Left ventricle myocardium inferior (tissue), 1 donor: Measurements from ENCODE around the gene CEP78. TPM values are rescaled to one million over a fixed set of nuclear protein-coding genes. Genes with fewer than 3 reads are reported as not detected.

Experiments
- DNase-seq: peaks from one replicate; pipeline ENCODE4 v3.0.0-alpha.2; 2020
- H3K27ac ChIP-seq: fragments of 200-600 bp; replicated peaks from 2 replicates; pipeline ENCODE4 v1.8.0; 2021
- H3K27me3 ChIP-seq: fragments of 200-600 bp; 2 replicates; pipeline ENCODE4 v1.8.0; 2021; ENCODE audit warnings: low read depth
- H3K36me3 ChIP-seq: fragments of 200-600 bp; 2 replicates; pipeline ENCODE4 v1.8.0; 2021
- H3K4me1 ChIP-seq: fragments of 200-600 bp; 2 replicates; pipeline ENCODE4 v1.8.0; 2021
- H3K4me3 ChIP-seq: fragments of 200-600 bp; 2 replicates; pipeline ENCODE4 v1.8.0; 2021; ENCODE audit warnings: mild to moderate bottlenecking, moderate library complexity
- H3K9me3 ChIP-seq: fragments of 200-600 bp; replicated peaks from 2 replicates; pipeline ENCODE4 v1.8.0; 2021
- CTCF ChIP-seq: fragments of 200-600 bp; IDR thresholded peaks from 2 replicates; pipeline ENCODE4 v1.8.0; 2021; ENCODE audit warnings: antibody characterized with exemption, mild to moderate bottlenecking, borderline replicate concordance
- intact Hi-C: fragments of 100-400 bp; cut with micrococcal nuclease; formaldehyde crosslinking; loops from one replicate; pipeline ENCODE4 v1.11.0; 2022
- total RNA-seq: library from RNA; stranded (reverse); fragmentation: NEBNext Ultra II Directional; extraction: Animal tissue kit (Norgen Biotek cat#: 25700); gene quantifications from one replicate; pipeline ENCODE4 v1.2.1, GENCODE V29; 2021
- donor health status: DM: no; HTN: yes; CAD: no; lungs with severe emphysema.

Gene CEP78
- total RNA-seq, 1 donor from 2014 or later: 3.4 TPM

GRCh38 chr9:78311075-78311474, 75.2 kb downstream of the CEP78 start:
- H3K4me1 ChIP-seq: no peaks in the 10 kb centered on the region
- no peaks in the 10 kb centered on the region for H3K36me3 ChIP-seq
- H3K9me3 ChIP-seq: no peaks in the 10 kb centered on the region
- no peak overlapping the region for H3K4me3 ChIP-seq
- intact Hi-C loops: no loop called here
- H3K27me3 ChIP-seq: no peaks in the 10 kb centered on the region
- H3K27ac ChIP-seq: no peak overlapping the region
- no peak for DNase-seq
- TF ChIP-seq CTCF: no peak

DNA sequence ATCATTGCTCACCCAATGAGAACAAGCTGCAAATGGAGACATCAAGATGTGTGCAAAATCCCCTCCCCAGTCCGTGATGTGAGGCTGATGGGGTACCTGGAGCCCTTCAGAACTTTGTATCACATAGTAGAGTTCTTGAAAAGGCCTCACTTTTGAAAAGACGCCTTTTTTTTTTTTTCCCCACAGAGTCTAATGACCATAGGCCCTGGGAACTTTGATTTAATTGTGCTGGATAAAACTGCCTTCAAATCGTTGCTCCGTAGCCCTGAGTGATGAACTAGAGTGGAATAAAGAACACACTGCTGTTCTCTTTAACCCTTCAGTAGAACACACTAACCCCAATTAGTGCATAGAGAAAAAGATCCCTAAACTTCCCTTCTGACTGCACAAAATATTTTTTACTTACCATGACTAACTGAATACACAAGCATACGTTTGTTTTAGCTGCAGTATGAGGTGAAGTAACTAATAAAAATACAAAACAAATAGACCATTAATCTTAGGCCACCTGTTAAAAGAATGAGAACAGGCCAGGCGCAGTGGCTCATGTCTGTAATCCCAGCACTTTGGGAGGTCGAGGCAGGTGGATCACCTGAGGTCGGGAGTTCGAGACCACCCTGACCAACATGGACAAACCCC, 76.1 kb downstream of the CEP78 start:
- no peak for DNase-seq
- intact Hi-C loops: no loop called here
- Histone ChIP-seq H3K4me1 (no peaks in the 10 kb centered on the region), H3K36me3 (no peaks in the 10 kb centered on the region), H3K27me3 (no peaks in the 10 kb centered on the region), H3K4me3 (no peak overlapping the region), H3K27ac (no peak overlapping the region), H3K9me3 (no peaks in the 10 kb centered on the region)
- TF ChIP-seq CTCF: no peak

DNA sequence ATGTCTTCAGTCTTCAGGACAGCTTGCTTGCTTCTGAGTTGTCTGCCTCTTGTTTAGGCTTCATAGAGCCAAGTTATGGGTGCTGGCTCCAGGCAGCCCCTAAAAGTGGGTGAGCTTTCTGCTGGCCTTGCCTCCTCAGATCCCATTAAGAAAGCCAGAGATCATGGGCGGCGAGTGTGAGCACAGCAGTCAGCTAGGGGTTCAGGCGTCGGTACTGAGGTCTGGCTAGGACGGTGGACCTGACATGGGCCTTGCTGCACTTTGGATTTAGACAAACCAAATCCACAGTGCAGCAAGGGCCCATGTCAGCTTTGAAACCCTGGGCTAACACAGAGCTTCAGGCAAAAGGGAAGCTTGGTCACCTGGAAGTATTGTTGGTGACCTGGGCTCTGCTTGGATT, 78.7 kb downstream of the CEP78 start:
- no peak for TF ChIP-seq CTCF
- Histone ChIP-seq H3K36me3 (no peaks in the 10 kb centered on the region), H3K27me3 (no peaks in the 10 kb centered on the region), H3K27ac (no peak overlapping the region), H3K4me3 (no peak overlapping the region), H3K4me1 (no peaks in the 10 kb centered on the region), H3K9me3 (no peaks in the 10 kb centered on the region)
- DNase-seq: no peak
- intact Hi-C loops: no loop called here

- Histone ChIP-seq H3K9me3 (no peaks in the 10 kb centered on the region), H3K36me3 (no peaks in the 10 kb centered on the region), H3K27me3 (no peaks in the 10 kb centered on the region), H3K27ac (no peak overlapping the region), H3K4me3 (no peak overlapping the region), H3K4me1 (no peaks in the 10 kb centered on the region)
- no peak for TF ChIP-seq CTCF
- no peak for DNase-seq
- intact Hi-C loops: no loop called here
These were observed 79.3 kb downstream of the CEP78 start for GRCh38 chr9:78314953-78315870.

GRCh38 chr9:78316166-78316892, 80.5 kb downstream of the CEP78 start:
- DNase-seq: no peak
- H3K27me3 ChIP-seq: no peaks in the 10 kb centered on the region
- intact Hi-C loops: no loop called here
- no peak overlapping the region for H3K4me3 ChIP-seq
- no peaks in the 10 kb centered on the region for H3K4me1 ChIP-seq
- no peaks in the 10 kb centered on the region for H3K36me3 ChIP-seq
- no peak for TF ChIP-seq CTCF
- H3K9me3 ChIP-seq: no peaks in the 10 kb centered on the region
- no peak overlapping the region for H3K27ac ChIP-seq
